Stimulated activated CD4-positive, alpha-beta T cell treated with anti-CD3 and anti-CD28 coated beads, Interleukin-1b, Interleukin-23, amount 100 ng/mL, for 4 hours (primary cell): ENCODE results near the gene MARS1.
"Not testable (repeated sequence)": the region's sequence is repeated elsewhere in the genome, so short reads cannot be mapped to it uniquely, and the experiment has no call there.

ENCODE experiments used
- DNase-seq, 2 donors: peaks; one replicate each; pipeline ENCODE4 v3.0.0-alpha.2; 2020; ENCODE audit warnings: low read depth in 2 of 2

The MARS1 gene

DNA sequence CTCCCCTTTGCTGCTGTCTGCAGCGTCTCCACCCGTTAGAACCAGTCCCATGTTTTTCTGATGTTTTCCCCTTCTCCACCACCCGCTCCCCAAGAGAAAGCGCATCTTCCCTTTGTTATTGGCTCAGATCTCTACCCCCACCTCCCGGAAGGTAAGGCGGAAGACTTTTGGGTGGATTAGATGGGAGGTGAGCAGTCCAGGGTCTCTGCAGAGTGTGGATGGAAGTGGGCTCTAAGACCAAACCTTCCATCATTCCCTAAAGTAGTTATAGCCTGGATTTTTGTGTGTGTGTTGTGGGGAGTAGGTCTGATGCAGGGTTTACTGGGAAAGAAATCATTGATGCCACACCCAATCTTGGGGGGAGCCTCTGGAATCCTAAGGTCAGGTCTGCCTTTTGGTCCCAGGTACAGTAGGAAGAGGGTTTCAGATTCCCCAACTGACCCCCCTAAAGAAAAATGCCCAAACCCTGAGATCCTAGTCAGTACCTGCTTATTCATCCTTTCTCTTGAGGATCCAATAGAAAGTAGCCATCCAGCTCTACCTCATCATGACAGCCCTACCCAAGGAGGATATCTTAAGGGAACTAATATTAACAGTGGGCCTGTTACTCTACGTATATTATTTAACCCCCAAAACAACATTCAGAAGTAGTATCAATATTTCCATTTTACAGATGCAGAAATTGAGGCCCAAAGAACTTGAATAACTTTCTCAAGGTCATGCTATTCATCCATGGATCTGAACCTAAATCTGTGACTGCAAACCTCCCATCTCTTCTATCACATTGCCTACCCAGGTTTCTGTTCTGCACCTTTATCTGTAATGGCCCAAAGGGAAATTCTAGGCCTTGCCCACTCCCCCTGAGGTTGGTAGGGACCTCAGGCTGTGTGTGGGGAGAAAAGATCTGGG is 63.0 kb downstream of the MARS1 start:
- DNase-seq = no peak

DNA sequence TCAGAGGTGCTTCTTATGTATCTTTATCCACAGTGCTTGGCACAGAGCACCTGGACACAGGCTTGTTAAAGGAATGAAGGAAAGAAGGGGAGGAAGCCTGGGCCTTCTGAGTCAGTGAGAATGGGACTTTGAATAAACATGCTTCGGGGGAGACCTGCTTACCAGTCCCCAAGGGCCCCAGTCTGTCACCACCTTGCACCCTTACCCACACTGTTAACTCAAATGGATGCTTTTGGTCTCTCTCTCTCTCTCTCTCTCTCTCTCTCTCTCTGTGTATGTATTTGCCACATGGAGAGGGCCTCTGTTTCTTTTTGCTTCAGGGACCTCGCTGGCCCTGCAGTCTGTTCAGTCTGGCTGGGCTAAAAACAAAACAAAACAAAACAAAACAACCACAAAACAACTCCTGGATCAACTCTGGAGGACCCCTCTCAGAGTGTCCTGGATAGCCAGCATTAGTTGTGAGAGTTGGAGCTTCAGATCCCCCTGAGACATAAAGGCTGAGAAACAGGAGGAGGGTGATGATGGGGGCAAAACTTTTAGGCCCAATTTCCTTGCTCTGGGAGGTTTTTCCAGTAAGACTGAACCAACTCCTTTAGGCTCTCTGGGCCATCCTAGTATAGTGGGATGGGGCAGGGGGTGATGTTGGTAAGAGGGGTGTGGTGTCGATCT is 63.9 kb downstream of the MARS1 start:
- no peak for DNase-seq

DNA sequence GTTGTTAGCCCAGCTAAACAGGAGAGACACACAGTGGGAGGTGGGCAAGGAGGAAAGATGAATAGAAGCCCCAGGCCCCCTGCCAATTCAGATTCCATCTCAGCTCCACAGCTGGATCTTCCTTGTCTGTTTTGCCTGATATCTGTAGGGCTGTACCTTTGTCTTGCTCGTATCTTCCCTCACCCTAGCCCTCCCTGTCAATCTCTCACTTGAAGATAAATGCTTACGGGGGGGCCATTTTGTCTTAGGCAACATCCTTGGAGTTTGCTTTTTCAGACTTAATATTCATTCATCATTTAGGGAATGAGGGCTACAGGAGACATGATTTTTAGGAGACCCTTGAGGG is 64.4 kb downstream of the MARS1 start:
- DNase-seq = no peak

DNA sequence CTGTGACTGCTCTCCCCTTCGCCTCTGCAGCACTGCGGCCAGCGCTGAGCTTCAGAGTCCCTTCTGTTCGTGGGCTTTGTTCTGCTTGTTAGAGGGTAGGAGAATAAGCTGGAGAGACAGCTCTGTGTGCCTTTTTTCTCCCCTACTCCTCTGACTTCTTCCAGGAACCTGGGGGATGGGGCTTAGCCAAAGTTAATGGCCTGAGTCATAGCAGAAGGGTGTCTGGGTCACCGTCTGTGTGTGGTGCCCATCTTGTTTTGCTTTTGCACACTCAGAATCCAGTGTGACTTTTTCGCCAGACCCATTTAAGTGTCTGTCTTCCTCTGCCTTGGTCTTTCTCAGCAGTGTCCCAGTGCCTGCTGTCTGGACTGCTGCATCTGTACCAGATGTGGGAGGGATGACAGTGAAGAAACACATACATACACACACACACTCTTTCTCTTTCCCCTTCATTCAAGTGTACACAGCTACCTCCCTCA is 65.0 kb downstream of the MARS1 start:
- DNase-seq = no peak

DNA sequence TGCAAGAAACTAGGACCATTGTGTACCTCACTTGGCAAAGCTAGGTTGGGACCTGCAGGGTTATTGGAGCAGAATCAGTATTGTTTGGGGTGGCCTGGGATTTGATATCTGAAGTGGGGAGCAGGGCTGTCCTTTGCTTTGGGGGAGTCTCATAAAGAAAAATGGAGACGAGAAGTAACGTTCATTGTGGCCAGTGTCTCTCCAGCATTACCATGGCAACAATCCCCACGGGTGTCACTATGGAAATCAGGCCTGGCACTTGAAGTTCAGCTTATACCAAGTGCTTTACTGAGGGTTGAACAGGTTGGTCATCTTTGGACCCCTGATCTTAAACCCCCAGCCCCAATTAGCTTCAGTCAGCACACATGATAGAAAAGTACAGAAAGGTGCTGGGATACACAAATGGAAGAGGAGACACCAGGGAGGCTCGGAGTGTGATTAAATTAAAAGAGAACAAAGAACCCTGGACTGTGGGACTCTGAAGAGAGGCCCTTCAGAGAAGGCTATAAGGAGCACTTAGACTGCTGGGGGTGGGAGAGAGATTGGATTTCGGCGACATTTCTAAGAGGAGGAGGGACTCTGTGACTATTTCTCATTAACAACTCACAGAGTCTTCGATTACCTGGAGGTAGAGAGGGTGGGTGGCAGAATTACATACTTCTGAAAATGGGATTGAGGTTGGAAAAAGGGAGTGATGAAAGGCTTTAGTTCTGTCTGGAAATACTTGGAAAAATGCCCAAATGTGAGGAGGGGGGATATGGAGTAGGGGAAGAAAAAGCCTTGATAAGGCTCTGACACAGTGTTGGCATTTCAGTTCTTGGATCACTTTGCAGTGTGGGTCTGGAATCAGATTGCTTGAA is 65.7 kb downstream of the MARS1 start:
- no peak for DNase-seq

DNA sequence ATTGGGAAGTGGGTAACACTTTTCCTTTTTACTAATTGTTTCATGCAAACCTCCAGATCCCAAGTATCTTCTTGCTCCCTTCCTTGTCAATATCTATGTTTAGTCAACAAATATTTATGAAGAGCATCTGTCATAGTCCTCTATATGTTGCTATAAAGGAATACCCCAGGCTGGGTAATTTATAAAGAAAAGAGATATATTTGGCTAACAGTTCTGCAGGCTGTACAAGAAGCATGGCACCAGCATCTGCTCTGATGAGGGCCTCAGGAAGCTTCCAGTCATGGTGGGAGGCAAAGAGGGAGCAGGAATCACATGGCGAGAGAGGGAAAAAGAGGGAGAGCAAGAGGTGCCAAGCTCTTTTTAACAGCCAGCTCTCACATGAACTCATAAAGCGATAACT is 66.6 kb downstream of the MARS1 start:
- DNase-seq = no peak

DNA sequence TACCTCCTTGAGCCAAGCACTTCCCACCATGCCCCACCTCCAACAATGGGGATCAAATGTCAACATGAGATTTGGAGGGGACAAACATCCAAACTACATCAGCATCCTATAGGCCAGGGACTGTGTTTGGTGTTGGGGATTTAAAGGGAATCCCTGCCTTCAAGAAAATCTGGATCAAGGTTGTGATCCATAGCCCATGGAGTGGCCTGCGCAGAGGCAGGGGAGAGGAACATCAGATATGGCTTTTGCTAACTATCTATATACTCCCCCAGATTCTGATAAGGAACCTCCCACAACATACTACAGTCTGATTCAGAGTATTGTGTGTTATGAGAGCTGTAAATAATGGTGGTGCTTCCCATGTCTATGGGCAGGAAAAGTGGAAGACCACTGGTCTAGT is 67.0 kb downstream of the MARS1 start:
- DNase-seq = no peak

DNA sequence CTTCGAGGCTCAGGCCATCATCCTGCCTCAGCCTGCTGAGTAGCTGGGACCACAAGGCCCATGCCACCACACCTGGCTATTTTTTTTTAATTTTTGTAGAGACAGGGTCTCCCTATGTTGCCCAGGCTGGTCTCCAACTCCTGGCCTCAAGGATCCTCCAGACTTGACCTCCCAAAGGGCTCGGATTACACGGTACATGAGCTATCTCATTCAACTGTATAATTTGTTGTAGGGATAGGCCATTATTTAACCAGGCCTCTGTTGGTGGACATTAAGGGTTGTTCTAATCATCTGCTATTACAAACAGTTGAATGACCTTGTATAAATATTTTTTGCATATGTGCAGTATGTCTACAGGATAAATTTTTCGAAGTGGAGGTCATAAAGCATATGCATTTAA is 71.0 kb downstream of the MARS1 start:
- DNase-seq = no peak

DNA sequence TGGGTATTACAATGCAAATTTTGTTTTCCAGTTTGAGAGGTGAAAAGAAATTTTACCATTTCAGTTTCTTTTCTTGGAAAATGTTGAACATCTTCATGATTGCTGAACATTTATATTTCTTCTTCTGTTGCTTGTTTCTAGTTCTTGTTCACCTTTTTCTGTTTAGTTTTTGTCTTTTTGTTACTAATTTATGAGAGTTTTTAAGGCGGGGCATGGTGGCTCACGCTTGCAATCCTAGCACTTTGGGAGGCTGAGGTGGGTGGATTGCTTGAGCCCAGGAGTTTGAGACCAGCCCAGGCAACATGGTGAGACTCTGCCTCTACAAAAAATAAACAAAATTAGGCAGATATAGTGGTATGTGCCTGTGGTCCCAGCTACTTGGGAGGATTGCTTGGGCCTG is 72.6 kb downstream of the MARS1 start:
- no peak for DNase-seq

DNA sequence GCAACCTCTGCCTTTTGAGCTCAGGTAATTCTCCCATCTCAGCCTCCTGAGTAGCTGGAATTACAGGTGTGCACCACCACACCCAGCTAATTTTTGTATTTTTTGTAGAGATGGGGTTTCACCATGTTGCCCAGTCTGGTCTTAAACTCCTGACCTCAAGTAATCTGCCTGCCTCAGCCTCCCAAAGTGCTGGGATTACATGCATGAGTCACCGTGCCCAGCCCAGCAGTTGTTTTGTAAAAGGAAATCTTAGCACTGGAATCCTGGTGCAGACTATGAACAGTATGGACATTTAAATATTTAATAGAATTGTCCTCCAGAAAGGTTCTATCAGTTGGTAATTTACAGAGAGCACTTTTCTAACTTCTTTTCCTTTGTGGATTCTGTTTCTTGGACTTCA is 73.2 kb downstream of the MARS1 start:
- not testable (repeated sequence) for DNase-seq

DNA sequence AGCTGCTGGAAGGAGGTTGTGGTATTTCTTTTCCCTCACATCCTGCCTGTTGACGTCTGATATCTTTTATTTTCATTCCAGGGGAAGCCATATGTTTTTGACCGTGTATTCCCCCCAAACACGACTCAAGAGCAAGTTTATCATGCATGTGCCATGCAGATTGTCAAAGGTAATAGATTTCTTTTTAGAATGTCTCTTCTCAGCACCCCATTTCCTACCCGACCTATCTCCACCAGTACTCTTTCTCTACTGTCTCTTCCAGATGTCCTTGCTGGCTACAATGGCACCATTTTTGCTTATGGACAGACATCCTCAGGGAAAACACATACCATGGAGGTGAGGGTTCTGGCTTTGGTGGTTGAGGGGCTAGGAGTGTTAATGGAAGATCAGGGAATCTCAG is 75.5 kb downstream of the MARS1 start:
- DNase-seq = no peak

DNA sequence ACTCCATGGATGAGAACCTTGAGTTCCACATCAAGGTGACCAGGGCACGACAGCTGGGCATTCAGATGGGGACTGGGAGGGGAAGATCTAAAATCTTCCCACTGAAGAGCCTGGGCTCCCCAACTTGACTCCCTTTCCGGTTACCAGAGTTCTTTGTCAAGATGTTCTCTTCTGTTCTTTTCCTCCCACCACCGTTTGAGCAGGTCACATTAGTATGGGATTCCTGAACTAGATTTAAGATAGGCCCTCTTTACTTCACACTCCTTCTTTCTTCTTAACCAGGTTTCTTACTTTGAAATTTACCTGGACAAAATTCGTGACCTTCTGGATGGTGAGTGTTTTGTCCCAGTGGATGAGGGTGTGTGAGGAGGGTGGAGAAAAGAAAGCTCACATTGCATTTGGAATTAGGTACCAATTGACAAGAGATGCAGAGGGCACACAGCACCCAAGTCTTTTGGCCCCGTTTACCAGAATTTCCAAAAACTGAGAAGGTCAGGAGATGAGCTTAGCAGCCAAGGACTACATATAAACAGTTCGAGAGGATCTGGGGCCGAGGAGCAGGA is 76.4 kb downstream of the MARS1 start:
- DNase-seq = no peak
